GM18909 (cell line): ENCODE measurements around the gene PRSS33.
A peak's percentile ranks its signal among the peaks of the same experiment; 100 is the strongest.

Experiments
- ATAC-seq: cut with Tn5 transposase; IDR thresholded peaks from one replicate; pipeline ENCODE4 v1.9.1; 2021; ENCODE audit warnings: mild to moderate bottlenecking; ENCODE audit not compliant: unreplicated experiment, poor library complexity

Gene PRSS33

DNA sequence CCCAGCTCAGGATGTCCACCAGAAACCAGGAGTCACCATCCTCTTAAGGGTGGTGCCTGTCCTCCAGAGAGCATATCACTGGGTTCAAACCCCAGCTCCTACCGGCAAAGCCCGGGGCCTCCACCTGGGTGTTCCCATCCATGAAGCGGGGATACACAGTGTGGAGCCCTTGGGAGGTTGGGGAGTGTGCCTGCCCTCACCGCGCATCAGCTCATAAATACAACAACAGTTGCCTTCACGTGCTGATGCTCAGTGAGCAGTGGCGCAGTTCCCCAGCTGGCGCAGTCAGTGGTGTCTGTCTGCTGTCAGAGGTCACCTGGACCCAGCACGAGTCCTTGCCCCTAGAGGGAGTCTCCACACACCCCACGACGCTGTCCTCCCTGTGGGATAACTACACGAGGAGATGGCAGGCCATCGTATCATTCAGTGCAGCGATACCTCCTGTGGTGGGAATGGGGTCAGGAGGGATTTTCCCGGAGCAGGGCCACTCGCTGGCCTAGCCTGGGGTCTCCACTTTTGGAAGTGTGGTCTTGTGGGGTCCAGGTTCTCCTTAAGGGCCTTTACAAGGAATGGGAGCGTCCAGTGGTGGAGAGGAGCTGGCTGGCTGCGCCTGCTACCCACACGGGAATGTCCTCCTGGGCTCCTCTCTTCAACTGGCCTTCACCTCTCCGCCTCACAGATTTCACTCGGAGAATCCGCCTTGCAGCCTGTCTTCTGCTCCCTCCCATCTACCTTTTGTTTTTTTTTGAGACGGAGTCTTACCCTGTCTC is 8.0 kb downstream of the PRSS33 start:
- ATAC-seq, result no peak

DNA sequence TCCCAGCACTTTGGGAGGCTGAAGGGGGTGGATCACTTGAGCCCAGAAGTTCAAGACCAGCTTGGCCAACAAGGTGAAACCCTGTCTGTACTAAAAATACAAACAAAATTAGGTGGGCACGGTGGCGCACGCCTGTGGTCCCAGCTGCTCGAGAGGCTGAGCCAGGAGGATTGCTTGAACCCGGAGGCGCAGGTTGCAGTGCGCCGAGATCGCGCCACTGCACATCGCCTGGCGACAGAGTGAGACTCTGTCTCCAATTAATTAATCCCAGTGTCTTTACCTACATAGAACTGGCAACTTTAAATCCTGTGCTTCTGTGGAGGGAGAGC is 8.8 kb downstream of the PRSS33 start:
- ATAC-seq, result no peak

DNA sequence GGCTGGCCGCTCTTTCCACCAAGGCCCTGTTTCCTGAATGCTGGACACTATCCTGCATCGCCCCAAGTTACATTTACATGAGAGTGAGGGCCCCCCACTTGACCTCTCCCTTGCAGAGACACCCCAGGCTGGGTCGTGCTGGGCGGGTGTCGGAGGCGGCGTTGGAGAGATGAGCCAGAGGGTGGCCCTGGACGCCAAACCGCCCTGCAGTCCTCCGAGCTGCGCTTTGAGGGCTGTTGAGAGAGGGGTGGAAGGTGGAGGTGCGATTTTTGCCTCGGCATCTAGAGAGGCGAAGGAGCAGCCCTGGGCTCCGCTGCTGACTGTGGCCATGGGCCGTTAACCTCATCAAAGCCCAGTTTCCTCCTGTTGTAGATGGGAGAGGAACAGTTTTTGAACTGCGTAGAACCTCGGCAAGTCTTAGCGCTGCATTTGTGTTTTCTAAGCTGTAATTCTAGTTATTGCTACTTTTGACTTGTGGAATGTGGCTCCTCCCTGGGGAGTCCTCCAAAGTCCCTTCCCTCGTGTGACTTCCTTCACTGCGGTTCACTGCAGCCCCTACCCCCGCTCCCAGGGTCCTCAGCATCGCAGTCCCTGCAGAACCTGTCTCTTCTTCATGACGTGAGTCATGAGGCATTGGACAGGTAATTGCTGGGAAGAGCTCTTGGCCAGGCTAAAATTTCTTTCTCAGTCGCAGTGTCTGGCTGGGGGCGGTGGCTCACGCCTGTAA is 9.3 kb downstream of the PRSS33 start:
- ATAC-seq, result no peak

DNA sequence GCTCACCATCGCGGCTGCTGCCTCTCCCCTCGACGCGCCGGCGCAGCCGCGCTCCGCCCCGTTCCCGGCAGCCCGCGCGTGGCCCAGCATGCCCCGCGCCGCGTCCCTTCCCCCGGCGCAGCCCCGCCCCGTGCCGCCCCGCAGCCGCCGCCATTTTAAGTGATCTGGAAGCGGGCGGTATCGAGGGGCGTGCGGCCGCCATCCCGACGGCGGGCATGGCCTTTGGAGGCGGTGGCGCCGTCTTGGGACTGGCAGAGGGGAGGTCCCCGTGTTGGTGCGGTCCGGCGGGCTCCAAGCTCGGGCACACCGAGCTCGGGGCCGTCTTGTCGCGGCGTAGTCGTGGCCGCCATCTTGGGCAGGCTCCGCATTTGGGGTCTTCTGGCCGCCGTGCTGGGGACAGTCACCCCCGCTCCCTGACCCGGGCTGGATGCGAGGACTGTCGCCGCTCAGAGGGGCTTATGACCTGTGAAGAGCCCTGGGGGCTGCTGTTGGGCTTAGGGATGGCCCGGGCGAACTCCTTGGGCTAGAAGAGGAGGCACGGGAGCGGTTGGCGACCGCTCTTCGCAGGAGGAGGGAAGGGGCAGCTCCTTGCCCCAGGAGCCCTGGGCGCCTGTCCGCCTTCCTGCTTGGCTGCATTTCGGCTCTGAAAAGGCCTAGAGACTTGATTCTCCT is 10.0 kb downstream of the PRSS33 start, which contains the start of gene ELOB:
Gene ELOB, minus strand, starts transcription at position 50 of the 672 bp plus-strand sequence. Its CDS starts 41 bp downstream, at position 9.
- peak; percentile 85 for ATAC-seq

DNA sequence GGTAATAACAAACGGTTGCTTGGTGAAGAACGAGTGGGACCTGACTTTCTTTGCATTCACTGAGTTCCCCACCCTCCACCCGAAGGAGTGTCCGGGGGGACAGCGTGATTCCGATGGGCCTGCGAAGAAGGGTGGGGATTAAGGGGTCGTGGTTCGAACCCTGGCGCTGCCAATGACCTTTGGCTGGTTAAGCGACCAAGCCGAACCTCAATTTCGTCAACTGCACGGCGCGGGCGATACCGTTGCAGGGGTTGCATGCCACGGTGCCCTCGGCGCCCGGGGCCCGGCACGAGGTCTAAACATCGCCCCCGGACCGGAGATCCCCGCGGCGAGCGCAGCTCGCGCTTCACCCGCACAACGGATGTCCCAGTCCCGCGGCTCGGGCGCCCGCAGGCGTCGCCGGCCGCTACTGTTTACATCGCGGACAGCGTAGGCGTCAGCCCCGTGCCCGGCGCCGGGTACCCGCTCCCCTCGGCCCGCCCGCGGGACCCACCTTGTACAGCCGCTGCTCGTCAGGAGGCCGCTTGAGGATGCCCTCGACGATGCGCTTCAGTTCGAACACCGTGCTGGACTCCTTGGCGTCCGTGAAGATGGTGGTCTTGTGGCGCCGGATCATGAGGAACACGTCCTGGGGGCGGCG is 10.7 kb downstream of the PRSS33 start:
- ATAC-seq, result peak; percentile 39

DNA sequence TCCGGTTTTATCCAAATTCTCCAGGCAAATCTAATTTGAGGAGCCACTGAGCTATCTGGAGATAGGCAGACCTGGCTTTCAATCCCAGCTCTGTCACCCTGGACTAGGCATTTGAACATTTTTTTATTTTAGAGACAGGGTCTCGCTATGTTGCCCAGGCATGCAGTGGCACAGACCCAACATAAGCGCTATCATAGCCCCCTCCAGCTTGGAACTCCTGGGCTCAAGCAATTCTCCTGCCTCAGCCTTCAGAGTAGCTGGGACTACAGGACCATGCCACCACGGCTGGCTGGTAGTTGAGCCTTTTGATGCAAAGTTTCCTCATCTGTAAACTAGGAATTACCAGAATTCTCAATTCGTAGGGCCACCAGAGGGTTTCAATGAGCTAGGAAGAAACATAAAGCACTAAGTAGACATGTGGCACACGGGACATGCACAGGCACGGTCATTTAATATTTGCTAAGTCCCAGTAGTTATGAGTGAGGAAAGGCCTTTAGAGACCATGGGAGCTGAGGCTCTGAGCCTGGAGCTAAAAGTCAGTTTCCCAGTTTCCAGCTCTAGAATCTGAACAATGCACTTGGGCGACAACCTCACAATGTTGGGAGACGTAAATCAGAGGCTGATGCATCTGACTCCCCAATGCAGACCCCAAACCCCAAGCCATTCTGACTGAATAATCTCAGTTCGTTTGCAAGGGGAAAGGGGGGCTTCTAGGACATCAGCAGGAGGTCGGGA is 11.4 kb downstream of the PRSS33 start:
- no peak for ATAC-seq

DNA sequence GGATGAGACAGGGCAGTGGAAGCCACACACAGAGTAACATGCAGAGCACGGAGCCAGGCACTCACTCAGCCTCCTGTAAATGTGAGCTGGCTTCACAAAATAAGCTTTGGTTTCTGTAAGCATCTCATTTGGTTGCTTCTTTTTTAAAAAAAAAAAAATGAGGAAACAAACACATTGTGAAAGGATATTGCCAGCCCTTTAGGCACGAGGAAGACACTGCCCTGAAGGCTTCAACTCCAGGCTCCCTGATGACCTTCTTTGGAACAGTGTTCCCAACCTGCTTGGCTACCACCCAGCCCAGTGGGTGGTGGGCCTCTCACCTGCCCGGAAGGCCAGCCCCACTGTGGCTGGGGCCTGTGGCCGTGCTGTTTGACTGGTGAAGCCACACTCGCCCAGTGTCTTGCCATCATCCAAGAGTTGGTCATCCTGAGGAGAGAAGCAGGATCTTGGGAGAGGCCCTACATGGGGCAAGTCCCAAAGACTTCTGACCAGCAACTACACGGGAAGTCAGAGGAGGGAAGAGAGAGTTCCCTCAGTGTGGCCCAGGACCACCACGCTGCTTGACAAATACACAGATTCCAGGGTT is 12.1 kb downstream of the PRSS33 start:
- no peak for ATAC-seq

DNA sequence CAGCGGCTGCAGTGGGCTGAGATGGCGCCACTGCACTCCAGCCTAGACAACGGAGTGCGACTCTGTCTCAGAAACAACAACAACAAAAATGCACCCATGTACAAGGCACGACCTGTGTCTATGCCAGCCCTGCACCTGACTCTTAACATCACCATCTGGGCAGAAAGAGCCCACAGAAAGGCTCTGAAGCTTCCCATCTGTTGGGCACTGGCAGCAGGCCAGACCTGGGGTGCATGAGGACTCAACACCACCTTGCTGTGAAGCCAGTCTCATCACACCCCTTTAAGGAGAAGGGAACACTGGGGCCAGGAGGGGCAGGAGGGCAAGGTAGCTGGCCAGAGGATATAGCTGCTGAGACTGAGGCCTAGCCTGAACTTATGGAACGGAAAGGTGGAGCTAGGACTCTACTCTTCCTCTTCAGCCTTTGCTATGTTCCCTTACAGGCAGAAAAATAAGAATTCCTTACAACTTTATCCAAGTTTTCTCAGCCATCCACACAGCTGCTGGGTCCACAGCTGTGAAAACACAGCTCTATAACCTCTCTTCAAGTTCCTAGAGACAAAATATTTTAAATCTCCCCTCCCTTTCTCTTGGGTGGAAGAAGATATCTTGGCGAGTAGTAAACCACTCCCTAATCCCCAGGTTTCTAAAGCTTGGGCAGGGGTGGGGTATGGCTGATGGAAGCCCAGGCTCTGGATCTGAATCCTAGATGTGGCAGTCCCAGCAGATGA is 13.0 kb downstream of the PRSS33 start:
- ATAC-seq, result no peak

DNA sequence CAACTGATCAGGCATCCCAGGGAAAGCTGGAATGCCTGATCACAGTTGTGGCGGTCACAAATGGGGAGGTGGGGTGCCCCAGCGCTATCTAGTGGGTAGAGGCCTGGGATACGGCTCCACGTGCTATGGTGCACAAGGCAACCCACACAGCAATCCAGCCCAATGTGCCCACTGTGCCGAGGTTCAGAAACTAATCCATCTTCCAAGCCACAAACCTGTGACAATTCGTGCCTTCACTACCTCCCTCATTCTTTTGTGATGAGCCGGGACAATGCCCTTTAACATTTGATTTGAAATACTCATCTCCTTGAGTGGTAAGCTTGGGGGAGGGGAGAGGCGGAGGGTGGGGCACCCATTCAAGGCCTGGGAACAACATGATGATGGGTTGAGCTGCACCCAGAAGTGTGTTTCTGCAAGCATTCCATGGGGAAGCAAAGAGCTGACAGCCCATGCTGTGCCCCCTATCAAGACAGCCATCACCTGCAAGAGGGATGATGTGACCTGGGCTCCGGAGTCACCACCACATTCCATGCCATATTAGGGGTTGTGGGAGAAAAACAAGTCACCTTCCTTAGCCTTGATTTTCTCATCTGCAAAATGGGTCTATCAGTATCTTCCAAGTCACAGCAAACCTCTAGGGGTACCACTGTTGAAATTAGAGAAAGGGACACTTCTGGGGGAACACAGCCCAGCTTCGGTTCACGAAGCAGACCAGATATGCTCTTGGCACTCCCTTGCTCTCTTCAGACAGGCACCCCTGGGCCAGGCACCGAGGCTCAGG is 14.0 kb downstream of the PRSS33 start:
- no peak for ATAC-seq

DNA sequence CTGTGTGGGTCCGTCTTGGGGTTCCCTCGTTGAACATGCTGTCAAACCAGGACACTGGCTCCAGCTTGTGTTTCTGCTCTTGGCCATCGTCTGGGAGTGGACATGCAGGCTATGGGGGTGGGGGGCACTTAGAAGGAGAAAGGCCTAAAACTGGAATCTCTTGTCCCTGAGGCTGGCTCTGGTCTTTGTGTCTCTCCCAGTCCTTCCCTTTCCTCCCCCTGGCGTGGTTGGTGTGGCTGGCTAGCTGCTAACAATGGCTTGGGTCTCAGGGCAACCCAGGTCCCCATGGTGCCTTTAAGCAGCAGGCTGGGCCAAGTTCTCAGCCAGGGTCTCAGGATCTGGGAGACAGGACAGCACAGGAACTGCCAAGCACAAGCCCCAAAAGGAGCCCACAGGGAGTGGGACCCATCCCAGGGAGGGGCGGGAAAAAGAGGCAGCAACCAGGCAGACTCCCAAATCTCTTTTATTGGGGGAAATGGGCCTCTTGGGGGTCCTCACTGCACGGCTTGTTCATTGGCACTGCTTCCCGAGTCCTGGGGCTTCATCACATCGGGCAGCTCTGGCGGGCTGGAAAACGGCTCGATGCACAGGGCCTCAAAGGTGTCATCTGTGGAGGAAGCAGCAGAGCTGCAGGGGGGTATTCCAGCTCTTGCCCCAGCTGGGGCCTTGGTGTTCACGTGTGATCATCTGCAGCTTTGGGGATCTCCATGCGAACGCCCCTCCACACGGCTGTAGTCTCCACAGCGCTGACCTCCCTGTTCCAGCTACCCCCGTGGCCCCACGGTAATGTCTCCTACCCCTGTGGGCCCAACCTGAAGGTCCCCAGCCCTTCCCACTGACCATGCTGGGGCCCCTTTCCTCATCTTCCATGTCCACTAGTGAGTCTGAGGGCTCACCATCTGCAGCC is 15.6 kb downstream of the PRSS33 start:
- no peak for ATAC-seq

DNA sequence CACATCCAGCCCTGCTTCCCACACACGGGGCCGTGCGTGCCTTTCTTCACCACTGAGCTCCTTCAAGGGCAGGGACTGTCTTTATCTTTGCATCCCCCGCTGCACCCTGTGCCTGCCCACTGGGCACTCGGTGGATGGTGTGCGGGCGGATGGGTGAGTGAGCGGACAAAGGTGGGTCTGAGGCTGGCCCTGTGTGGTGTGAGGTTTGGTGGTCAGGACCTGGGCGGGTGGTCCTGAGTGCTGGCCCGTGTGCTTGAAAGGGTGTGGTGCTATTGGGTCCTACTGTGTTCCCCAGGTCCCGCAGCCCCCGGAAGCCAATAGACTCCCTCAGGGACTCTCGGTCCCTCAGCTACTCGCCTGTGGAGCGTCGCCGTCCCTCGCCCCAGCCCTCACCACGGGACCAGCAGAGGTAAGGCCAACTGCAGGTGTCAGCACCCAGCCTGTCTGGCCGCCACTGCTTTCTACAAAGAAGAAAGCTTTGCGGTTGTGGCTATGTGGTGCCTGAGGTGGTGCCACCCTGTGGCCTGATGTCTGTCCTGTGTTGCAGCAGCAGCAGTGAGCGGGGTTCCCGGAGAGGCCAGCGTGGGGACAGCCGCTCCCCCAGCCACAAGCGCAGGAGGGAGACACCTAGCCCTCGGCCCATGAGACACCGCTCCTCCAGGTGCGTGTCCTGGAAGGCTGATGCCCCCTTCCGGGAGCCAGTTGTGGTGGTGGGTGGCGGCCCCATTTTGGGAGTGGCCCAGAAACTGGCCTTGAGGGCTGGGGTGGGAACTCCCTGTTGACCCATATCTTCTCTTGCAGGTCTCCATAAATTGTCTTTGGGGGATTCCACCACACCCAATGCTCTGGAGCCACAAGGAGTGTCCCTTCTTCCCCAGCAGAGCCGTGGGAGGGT is 17.1 kb downstream of the PRSS33 start:
- no peak for ATAC-seq

DNA sequence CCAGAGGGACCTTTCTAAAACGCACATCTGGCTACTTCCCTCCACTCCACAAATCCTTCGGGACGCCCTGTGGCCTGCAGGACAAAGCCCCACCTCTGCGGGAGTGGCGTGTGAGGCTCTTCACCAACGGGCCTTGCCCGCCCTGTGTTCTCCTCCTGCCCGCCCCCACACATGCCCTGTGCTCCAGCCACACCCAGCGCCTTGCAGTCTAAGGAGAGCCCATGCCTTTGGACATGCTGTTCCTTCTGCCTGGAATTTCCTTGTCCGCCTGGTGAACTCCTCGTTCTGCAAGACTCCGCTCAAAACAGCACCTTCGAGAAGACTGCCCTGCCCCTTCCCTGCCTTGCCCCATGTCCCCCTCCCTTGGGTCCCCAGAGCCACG is 17.7 kb downstream of the PRSS33 start:
- no peak for ATAC-seq

DNA sequence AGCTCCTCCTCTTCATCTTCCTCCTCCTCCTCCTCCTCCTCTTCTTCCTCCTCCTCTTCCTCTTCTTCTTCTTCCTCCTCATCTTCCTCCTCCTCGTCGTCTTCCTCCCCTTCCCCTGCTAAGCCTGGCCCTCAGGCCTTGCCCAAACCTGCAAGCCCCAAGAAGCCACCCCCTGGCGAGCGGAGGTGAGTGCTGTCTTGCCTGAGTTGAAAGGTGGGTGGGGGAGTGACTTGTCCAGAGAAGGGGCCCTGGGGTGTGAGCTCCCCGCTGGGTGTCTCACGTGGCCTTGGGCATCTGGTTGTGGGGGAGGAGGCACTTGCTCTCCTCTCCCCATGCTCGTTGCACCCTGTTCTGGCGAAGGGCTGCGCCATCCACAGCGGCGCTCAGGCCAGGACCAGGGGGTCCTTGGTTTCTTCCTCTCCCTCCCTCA is 18.2 kb downstream of the PRSS33 start:
- ATAC-seq, result no peak

DNA sequence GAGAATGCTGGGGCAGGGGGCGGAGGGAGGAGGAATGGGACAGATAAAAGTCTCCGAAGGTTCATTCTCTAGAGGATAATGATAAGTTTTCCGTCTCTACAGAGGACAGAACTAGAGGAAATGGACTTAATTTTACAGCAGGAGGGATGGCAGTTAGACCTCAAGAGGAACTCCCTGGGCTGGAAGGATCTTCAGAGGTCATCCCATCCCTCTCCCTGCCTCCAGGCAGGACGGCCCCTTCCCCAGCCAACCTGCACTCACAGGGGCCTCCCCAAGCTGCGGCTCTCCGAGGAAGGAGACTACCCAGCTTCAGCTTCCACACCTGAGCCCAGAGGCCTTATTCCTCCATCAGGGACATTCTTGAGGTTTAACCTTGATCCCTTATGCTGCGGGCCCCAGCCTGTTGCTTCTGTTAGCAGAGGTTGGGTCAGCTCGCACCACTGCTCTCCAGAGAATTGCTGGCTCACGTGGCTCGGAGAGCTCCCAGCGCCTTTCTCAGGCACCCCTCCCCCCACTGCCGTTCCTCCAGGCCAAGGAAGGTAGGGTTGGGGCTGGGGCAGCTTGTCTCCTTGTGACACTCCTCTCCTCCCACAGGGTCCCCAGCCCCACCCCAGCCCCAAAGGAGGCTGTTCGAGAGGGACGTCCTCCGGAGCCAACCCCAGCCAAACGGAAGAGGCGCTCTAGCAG is 18.8 kb downstream of the PRSS33 start:
- no peak for ATAC-seq

DNA sequence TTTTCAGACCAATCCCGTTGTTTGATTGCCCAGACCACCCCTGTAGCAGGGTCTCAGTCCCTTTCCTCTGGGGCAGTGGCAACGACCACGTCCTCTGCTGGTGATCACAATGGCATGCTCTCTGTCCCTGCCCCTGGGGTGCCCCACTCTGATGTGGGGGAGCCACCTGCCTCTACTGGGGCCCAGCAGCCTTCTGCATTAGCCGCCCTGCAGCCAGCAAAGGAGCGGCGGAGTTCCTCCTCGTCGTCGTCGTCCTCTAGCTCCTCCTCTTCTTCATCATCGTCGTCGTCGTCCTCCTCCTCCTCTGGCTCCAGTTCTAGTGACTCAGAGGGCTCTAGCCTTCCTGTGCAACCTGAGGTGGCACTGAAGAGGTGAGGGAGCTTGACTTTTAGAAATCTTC is 19.5 kb downstream of the PRSS33 start:
- ATAC-seq, result no peak
